ENCODE measurements around the gene ASB4. TPM values are rescaled to one million over a fixed set of nuclear protein-coding genes. Genes with fewer than 3 reads are reported as not detected.

The ASB4 gene
- total RNA-seq: 7.0 TPM

GRCh38 chr7:95485391-95486123, at the start of gene ASB4:
Gene ASB4, plus strand, starts transcription at chr7:95485943. Its CDS starts 29 bp downstream, at chr7:95485972.

Other genes starting within 250 kb of the ASB4 start
- 0.12 TPM for gene PON1, start 161.4 kb upstream of the ASB4 start, total RNA-seq
- gene PON3, start 89.6 kb upstream of the ASB4 start, total RNA-seq: 1.9 TPM
- gene PON2, start 50.9 kb upstream of the ASB4 start, total RNA-seq: 112 TPM
- gene PDK4, start 110.6 kb downstream of the ASB4 start, total RNA-seq: 27.2 TPM

Measured in metanephros (tissue), 1 donor.